Right atrium auricular region (tissue), 2 donors: ENCODE data around the gene NBL1. TPM values are rescaled to one million over a fixed set of nuclear protein-coding genes. Genes with fewer than 3 reads are reported as not detected.
A peak's percentile ranks its signal among the peaks of the same experiment; 100 is the strongest.

Source experiments
- DNase-seq: peaks from one replicate; pipeline ENCODE4 v3.0.0-alpha.2; 2019; ENCODE audit warnings: low spot score
- H3K27ac ChIP-seq, 2 donors: fragments of 200-600 bp; sonication (generic); 1 replicate in 1 of 2; 2 replicates in 1 of 2; pipeline ENCODE4 v1.5.1; 2016 to 2019
- H3K27me3 ChIP-seq, 2 donors: fragments of 200-600 bp; sonication (generic); one replicate each; pipeline versions ENCODE4 v1.5.1 to v1.6.0; 2017 to 2019
- H3K36me3 ChIP-seq: fragments of 200-600 bp; sonication (generic); one replicate; pipeline ENCODE4 v1.5.1; 2016
- H3K4me1 ChIP-seq, 2 donors: fragments of 200-600 bp; sonication (generic); one replicate each; pipeline versions ENCODE4 v1.5.1 to v1.6.0; 2017 to 2019
- H3K4me3 ChIP-seq, 2 donors: fragments of 200-600 bp; sonication (generic); 1 replicate in 1 of 2; 2 replicates in 1 of 2; pipeline ENCODE4 v1.5.1; 2017 to 2019; ENCODE audit warnings: mild to moderate bottlenecking in 1 of 2, moderate library complexity in 1 of 2
- H3K9me3 ChIP-seq, 2 donors: fragments of 200-600 bp; sonication (generic); one replicate each; pipeline ENCODE4 v1.5.1; 2019
- CTCF ChIP-seq, 2 donors: fragments of 200-600 bp; sonication (generic); IDR thresholded peaks; one replicate each; pipeline ENCODE4 v1.5.1; 2019; ENCODE audit warnings: antibody characterized with exemption in 2 of 2
- total RNA-seq, 2 donors: library from RNA; depleted of rRNA; stranded (reverse); fragments of >200 nt; gene quantifications; one replicate each; pipeline ENCODE4 v1.1.0, GENCODE V29; 2016

NBL1 gene
- total RNA-seq, 2 donors from 2014 or later, result 19.5 to 57.2 TPM

DNA sequence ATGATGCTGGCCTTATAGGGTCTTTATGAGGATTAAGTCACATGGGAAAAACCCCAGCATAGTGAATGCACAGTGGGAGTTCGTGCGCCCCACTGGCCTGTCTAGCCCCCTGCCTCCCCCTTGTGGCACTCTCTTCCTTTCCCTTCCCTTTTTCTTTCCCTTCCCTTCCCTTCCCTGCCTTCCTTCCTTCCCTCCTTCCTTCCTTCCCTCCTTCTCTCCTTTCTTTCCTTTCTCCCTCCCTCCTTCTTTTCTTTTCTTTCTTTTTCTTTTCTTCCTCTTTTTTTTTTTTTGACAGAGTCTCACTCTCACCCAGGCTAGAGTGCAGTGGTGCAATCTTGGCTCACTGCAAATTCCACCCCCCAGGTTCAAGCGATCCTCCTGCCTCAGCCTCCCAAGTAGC lies 59.2 kb downstream of the NBL1 start:
- no peak overlapping the region for H3K27ac ChIP-seq
- no peak overlapping the region for H3K4me3 ChIP-seq
- no peak for TF ChIP-seq CTCF (IDR thresholded peaks at IDR 0.05)
- H3K36me3 ChIP-seq, result no peaks in the 10 kb centered on the region
- peaks cover 0 to 7% of the 10 kb centered on the region in 2 donors for H3K4me1 ChIP-seq
- H3K27me3 ChIP-seq, result no peaks in the 10 kb centered on the region
- no peaks in the 10 kb centered on the region for H3K9me3 ChIP-seq
- no peak for DNase-seq

DNA sequence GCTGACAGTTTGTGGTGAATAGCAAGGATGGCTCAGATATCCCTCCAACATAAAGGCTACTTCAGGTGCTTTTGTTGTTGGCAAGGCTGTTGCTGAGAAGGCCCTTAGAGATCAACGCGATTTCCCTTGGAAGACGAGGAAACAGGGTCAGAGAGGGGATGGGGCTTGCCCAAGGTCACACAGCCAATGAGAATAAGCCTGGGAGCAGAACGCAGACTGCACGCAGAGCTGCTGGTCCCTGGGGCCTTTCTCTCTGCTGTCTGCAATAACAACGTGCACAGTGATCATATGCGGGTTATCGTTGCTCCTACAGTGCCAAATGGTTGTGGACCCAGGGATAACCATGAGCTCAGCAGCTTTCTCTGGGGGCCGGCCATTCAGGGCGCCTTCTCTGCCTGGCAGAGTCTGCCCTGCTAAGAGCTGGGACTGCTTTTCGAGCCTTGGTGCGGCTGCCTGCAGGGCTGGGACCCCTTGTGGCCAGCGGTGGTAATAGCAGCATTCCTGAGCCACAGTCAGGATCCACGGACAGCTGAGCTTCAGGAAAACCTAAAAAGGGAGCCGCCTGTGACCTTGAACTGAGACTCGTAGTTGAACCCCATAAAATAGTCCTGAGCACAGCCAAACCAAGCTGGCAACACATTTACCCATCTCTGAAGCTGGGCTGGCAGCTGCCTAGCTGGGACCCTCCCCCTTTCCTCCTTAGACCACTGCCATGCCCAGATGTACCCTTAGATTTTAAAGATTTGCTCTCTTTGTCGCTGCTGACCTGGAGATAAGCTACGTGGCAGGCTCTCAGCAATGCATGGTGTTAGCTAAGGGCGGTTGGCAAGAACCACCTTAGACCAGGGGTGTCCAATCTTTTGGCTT lies 60.4 kb downstream of the NBL1 start:
- no peak overlapping the region for H3K4me3 ChIP-seq
- no peak overlapping the region for H3K27ac ChIP-seq
- DNase-seq, result peak; percentile 70
- no peaks in the 10 kb centered on the region for H3K36me3 ChIP-seq
- H3K9me3 ChIP-seq, result no peaks in the 10 kb centered on the region
- no peaks in the 10 kb centered on the region for H3K27me3 ChIP-seq
- peaks cover 0 to 7% of the 10 kb centered on the region in 2 donors for H3K4me1 ChIP-seq
- TF ChIP-seq CTCF (IDR thresholded peaks at IDR 0.05), result peak; percentile 81 to 96

DNA sequence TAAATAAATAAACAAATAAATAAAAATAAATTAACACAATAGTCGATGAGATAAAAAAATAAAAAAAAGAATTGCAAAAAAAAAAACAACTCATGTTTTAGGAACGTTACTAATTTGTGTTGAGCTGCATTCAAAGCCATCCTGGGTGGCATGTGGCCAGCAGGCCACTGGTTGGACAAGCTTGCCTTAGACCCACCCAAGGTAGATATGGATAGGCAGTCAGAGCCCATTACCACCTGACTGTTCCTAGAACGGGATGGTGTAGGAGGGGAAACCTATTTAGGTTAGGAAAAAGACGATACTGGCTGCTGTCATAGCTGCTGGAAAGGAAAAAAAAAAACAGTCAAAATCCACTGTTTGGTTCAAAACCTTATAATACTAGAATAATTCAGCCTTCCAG lies 61.4 kb downstream of the NBL1 start:
- H3K27ac ChIP-seq, result no peak overlapping the region
- no peak overlapping the region for H3K4me3 ChIP-seq
- H3K9me3 ChIP-seq, result no peaks in the 10 kb centered on the region
- no peaks in the 10 kb centered on the region for H3K36me3 ChIP-seq
- DNase-seq, result no peak
- H3K27me3 ChIP-seq, result no peaks in the 10 kb centered on the region
- no peak for TF ChIP-seq CTCF (IDR thresholded peaks at IDR 0.05)
- peaks cover 0 to 7% of the 10 kb centered on the region in 2 donors for H3K4me1 ChIP-seq

GRCh38 chr1:19706136-19706535 lies 62.0 kb downstream of the NBL1 start:
- Histone ChIP-seq H3K4me3 (no peak overlapping the region), H3K36me3 (no peaks in the 10 kb centered on the region), H3K4me1 (peaks cover 0 to 7% of the 10 kb centered on the region in 2 donors), H3K9me3 (no peaks in the 10 kb centered on the region), H3K27me3 (no peaks in the 10 kb centered on the region), H3K27ac (no peak overlapping the region)
- TF ChIP-seq CTCF (IDR thresholded peaks at IDR 0.05), result no peak
- no peak for DNase-seq

Other genes with a start within 250 kb of the NBL1 start
- 100 to 1,000 TPM in 1 of 2 donors, 10 to 100 TPM in 1; 87.8 to 122 TPM for gene CAPZB, start 158.8 kb upstream of the NBL1 start, total RNA-seq
- not detected for gene HTR6, start 20.6 kb downstream of the NBL1 start, total RNA-seq
- gene TMCO4, start 155.6 kb downstream of the NBL1 start, total RNA-seq, result 10 to 100 TPM in 1 of 2 donors, 1 to 10 TPM in 1; 5.7 to 10.7 TPM
- gene RNF186, start 171.0 kb downstream of the NBL1 start, total RNA-seq, result not detected
- gene OTUD3, start 238.1 kb downstream of the NBL1 start, total RNA-seq, result 10 to 100 TPM in 1 of 2 donors, 1 to 10 TPM in 1; 2.4 to 31.6 TPM